ENCODE measurements around the gene SC5D.

The SC5D gene

GRCh38 chr11:121340032-121340580, 47.5 kb downstream of the SC5D start:
- no peak for TF ChIP-seq POLR2A (IDR thresholded peaks at IDR 0.05; ENCODE audit: extremely low read depth, insufficient read length)
- no peak for TF ChIP-seq MAX (IDR thresholded peaks at IDR 0.05; ENCODE audit: low read depth, low read length)
- no peak for TF ChIP-seq MYC (IDR thresholded peaks at IDR 0.05; ENCODE audit: low read depth, low read length)
- no peak for TF ChIP-seq CTCF (IDR thresholded peaks at IDR 0.05; ENCODE audit: low read depth, low read length)
- no peak for DNase-seq (ENCODE audit: low read depth)
- no peak overlapping the region for H3K4me3 ChIP-seq (ENCODE audit: low read depth, low read length)

GRCh38 chr11:121341609-121342008, 49.0 kb downstream of the SC5D start:
- no peak overlapping the region for H3K4me3 ChIP-seq (ENCODE audit: low read depth, low read length)
- no peak for DNase-seq (ENCODE audit: low read depth)
- TF ChIP-seq MYC (IDR thresholded peaks at IDR 0.05; ENCODE audit: low read depth, low read length) = no peak
- no peak for TF ChIP-seq POLR2A (IDR thresholded peaks at IDR 0.05; ENCODE audit: extremely low read depth, insufficient read length)
- no peak for TF ChIP-seq MAX (IDR thresholded peaks at IDR 0.05; ENCODE audit: low read depth, low read length)
- TF ChIP-seq CTCF (IDR thresholded peaks at IDR 0.05; ENCODE audit: low read depth, low read length) = no peak

GRCh38 chr11:121344824-121345223, 52.3 kb downstream of the SC5D start:
- TF ChIP-seq POLR2A (IDR thresholded peaks at IDR 0.05; ENCODE audit: extremely low read depth, insufficient read length) = no peak
- no peak for TF ChIP-seq CTCF (IDR thresholded peaks at IDR 0.05; ENCODE audit: low read depth, low read length)
- TF ChIP-seq MYC (IDR thresholded peaks at IDR 0.05; ENCODE audit: low read depth, low read length) = no peak
- TF ChIP-seq MAX (IDR thresholded peaks at IDR 0.05; ENCODE audit: low read depth, low read length) = no peak
- no peak overlapping the region for H3K4me3 ChIP-seq (ENCODE audit: low read depth, low read length)
- DNase-seq (ENCODE audit: low read depth) = no peak

GRCh38 chr11:121347094-121347493, 54.5 kb downstream of the SC5D start:
- no peak for DNase-seq (ENCODE audit: low read depth)
- H3K4me3 ChIP-seq (ENCODE audit: low read depth, low read length) = no peak overlapping the region

GRCh38 chr11:121347813-121348212, 55.2 kb downstream of the SC5D start:
- DNase-seq (ENCODE audit: low read depth) = no peak
- TF ChIP-seq CTCF (IDR thresholded peaks at IDR 0.05; ENCODE audit: low read depth, low read length) = no peak
- TF ChIP-seq MAX (IDR thresholded peaks at IDR 0.05; ENCODE audit: low read depth, low read length) = no peak
- TF ChIP-seq MYC (IDR thresholded peaks at IDR 0.05; ENCODE audit: low read depth, low read length) = no peak
- no peak for TF ChIP-seq POLR2A (IDR thresholded peaks at IDR 0.05; ENCODE audit: extremely low read depth, insufficient read length)
- H3K4me3 ChIP-seq (ENCODE audit: low read depth, low read length) = no peak overlapping the region

More at GRCh38 chr11:121347094-121347493, 54.5 kb downstream of the SC5D start:
- TF ChIP-seq POLR2A (IDR thresholded peaks at IDR 0.05; ENCODE audit: extremely low read depth, insufficient read length) (no peak), CTCF (IDR thresholded peaks at IDR 0.05; ENCODE audit: low read depth, low read length) (no peak), MYC (IDR thresholded peaks at IDR 0.05; ENCODE audit: low read depth, low read length) (no peak), MAX (IDR thresholded peaks at IDR 0.05; ENCODE audit: low read depth, low read length) (no peak)
